Activated CD8-positive, alpha-beta T cell treated with anti-CD3 and anti-CD28 coated beads for 36 hours (primary cell): ENCODE results near the gene LDLRAD2. TPM values are rescaled to one million over a fixed set of nuclear protein-coding genes. Genes with fewer than 3 reads are reported as not detected.
"Not testable (repeated sequence)": the region's sequence is repeated elsewhere in the genome, so short reads cannot be mapped to it uniquely, and the experiment has no call there.

ENCODE experiments used
- ATAC-seq: fragments of 200-7000 bp; cut with Tn5 transposase; one replicate; pipeline ENCODE4 v1.10.0; 2021; ENCODE audit warnings: mild to moderate bottlenecking, moderate library complexity
- CTCF ChIA-PET: fragments of 350-600 bp; sonication (Branson Sonifier 250); formaldehyde crosslinking; loops from one replicate; lab custom pipeline; 2021; ENCODE audit warnings: antibody characterized with exemption; lab: Charles Lee
- POLR2A ChIA-PET: fragments of 350-600 bp; sonication (Branson Sonifier 250); formaldehyde crosslinking; loops from one replicate; lab custom pipeline; 2021; ENCODE audit warnings: antibody characterized with exemption; lab: Charles Lee
- DNase-seq: peaks from one replicate; pipeline ENCODE4 v3.0.0-alpha.2; 2020
- H3K27ac Mint-ChIP-seq: one replicate; pipeline ENCODE4 v1.8.0; 2021; ENCODE audit warnings: mild to moderate bottlenecking, mixed read lengths
- H3K27me3 Mint-ChIP-seq: one replicate; pipeline ENCODE4 v1.8.0; 2021; ENCODE audit warnings: mixed read lengths
- H3K36me3 Mint-ChIP-seq: one replicate; pipeline ENCODE4 v1.8.0; 2021; ENCODE audit warnings: low read depth, mixed read lengths
- H3K4me1 Mint-ChIP-seq: one replicate; pipeline ENCODE4 v1.8.0; 2021; ENCODE audit warnings: low read depth, mixed read lengths
- H3K4me3 Mint-ChIP-seq: one replicate; pipeline ENCODE4 v1.8.0; 2021; ENCODE audit warnings: mild to moderate bottlenecking, moderate library complexity, mixed read lengths
- H3K9me3 Mint-ChIP-seq: one replicate; pipeline ENCODE4 v1.8.0; 2021; ENCODE audit warnings: mixed read lengths
- CTCF ChIP-seq: fragments of 200-600 bp; IDR thresholded peaks from one replicate; pipeline ENCODE4 v1.8.0; 2022; ENCODE audit warnings: antibody characterized with exemption, mild to moderate bottlenecking
- intact Hi-C: fragments of 100-400 bp; cut with micrococcal nuclease; formaldehyde crosslinking; loops from one replicate; pipeline ENCODE4 v1.10.0; 2022
- total RNA-seq, 2 experiments: library from RNA; stranded (reverse); gene quantifications; one replicate each; pipeline ENCODE4 v1.2.3, GENCODE V29; 2021

The LDLRAD2 gene
- total RNA-seq, 2 experiments from 2014 or later, result 0.07 TPM; not detected in 1

GRCh38 chr1:21774835-21775549 is 37.1 kb upstream of the LDLRAD2 start:
- POLR2A ChIA-PET, result interaction anchor here (1.6 kb wide), 1 partner anchor 249 kb away, joined by 3 read pairs; no protein-coding TSS in a partner anchor
- ATAC-seq (no peak), DNase-seq (no peak)
- no peak overlapping the region for H3K27ac Mint-ChIP-seq
- H3K9me3 Mint-ChIP-seq, result no peaks in the 10 kb centered on the region
- no peaks in the 10 kb centered on the region for H3K27me3 Mint-ChIP-seq
- CTCF ChIA-PET, result interaction anchor here (1.0 kb wide), 1 partner anchor 189 kb away, joined by 3 read pairs; no protein-coding TSS in a partner anchor
- intact Hi-C loops, result no loop called here
- H3K36me3 Mint-ChIP-seq, result peaks cover 19% of the 10 kb centered on the region
- no peak overlapping the region for H3K4me3 Mint-ChIP-seq
- peaks cover 43% of the 10 kb centered on the region for H3K4me1 Mint-ChIP-seq
- no peak for TF ChIP-seq CTCF

DNA sequence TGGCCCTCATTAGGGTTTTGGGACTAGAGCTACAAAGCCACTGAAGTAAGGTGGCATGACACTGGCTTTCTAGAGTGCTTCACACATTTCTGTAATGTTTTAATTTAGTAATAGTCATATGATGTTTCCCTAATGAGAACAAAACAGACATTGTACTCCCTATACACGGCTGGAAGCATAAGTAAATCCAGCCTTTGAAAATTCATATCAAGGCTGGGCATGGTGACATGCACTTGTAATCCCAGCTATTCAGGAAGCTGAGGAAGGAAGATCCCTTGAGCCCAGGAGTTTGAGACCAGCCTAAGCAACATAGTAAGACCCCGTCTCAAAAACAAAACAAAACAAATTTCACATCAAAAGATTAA is 36.5 kb upstream of the LDLRAD2 start:
- ChIA-PET CTCF (interaction anchor here (1.0 kb wide), 1 partner anchor 188 kb away, joined by 3 read pairs; no protein-coding TSS in a partner anchor), POLR2A (no interaction called here)
- Mint-ChIP-seq H3K4me1 (peaks cover 44% of the 10 kb centered on the region), H3K27ac (peak overlapping the region; percentile 15), H3K9me3 (no peaks in the 10 kb centered on the region), H3K36me3 (peaks cover 18% of the 10 kb centered on the region), H3K27me3 (no peaks in the 10 kb centered on the region), H3K4me3 (no peak overlapping the region)
- ATAC-seq (no peak), DNase-seq (no peak)
- intact Hi-C loops, result no loop called here
- no peak for TF ChIP-seq CTCF

DNA sequence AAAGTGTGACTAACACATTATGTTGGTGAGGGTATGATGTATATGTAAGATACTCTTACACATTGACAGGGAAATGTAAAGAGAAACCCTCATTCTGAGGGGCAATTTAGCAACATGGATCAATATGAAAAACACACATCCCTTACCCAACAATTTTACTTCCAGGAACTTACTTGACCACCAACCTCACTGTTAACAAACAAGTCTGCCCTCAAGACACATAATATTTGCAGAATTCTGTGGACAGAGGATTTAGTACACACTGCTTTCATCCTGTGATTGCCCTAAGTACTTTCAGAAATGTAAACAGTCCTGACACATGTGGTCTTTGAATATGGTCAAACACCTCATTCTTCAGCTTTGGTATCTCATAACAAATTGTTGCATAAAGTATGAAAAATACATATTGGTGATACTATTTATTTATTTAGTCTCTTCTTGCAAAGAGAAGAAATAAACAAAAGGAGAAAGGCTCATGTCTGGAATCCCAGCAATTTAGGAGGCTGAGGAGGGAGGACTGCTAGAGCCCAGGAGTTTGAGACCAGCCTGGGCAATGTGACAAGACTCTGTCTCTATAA is 36.0 kb upstream of the LDLRAD2 start:
- intact Hi-C loops, result no loop called here
- ATAC-seq (no peak), DNase-seq (no peak)
- no peak for TF ChIP-seq CTCF
- Mint-ChIP-seq H3K36me3 (peaks cover 18% of the 10 kb centered on the region), H3K9me3 (no peaks in the 10 kb centered on the region), H3K4me3 (no peak overlapping the region), H3K27ac (peak overlapping the region; percentile 57), H3K27me3 (no peaks in the 10 kb centered on the region), H3K4me1 (peaks cover 44% of the 10 kb centered on the region)
- CTCF ChIA-PET, result no interaction called here
- POLR2A ChIA-PET, result interaction anchor here (0.5 kb wide), 1 partner anchor 154 kb away, joined by 3 read pairs; no protein-coding TSS in a partner anchor

- CTCF ChIA-PET, H3K9me3 Mint-ChIP-seq, H3K27me3 Mint-ChIP-seq, intact Hi-C loops, POLR2A ChIA-PET, ATAC-seq, H3K4me3 Mint-ChIP-seq, DNase-seq: not testable (repeated sequence)
- H3K4me1 Mint-ChIP-seq, result peaks cover 44% of the 10 kb centered on the region
- H3K27ac Mint-ChIP-seq, result peak overlapping the region; percentile 20
- H3K36me3 Mint-ChIP-seq, result peaks cover 19% of the 10 kb centered on the region
Observed at GRCh38 chr1:21776925-21777324, 35.1 kb upstream of the LDLRAD2 start.

GRCh38 chr1:21778405-21778727 is 33.7 kb upstream of the LDLRAD2 start:
- intact Hi-C loops, result no loop called here
- no peak overlapping the region for H3K4me3 Mint-ChIP-seq
- H3K27ac Mint-ChIP-seq, result peak overlapping the region; percentile 70
- peaks cover 42% of the 10 kb centered on the region for H3K4me1 Mint-ChIP-seq
- peaks cover 19% of the 10 kb centered on the region for H3K36me3 Mint-ChIP-seq
- TF ChIP-seq CTCF, result no peak
- H3K27me3 Mint-ChIP-seq, result no peaks in the 10 kb centered on the region
- ATAC-seq, result no peak
- CTCF ChIA-PET, result no interaction called here
- H3K9me3 Mint-ChIP-seq, result no peaks in the 10 kb centered on the region
- POLR2A ChIA-PET, result no interaction called here
- DNase-seq, result no peak
